GM20431 (cell line): ENCODE measurements around the gene CNN1.
"Not testable (repeated sequence)": the region's sequence is repeated elsewhere in the genome, so short reads cannot be mapped to it uniquely, and the experiment has no call there.

Experiments used
- in situ Hi-C: fragments of 300-500 bp; cut with MseI, MboI; formaldehyde crosslinking; loops from one replicate; pipeline ENCODE4 v1.15.0; 2020; ENCODE audit warnings: low sequenced_read_pairs; ENCODE audit not compliant: unreplicated experiment

The CNN1 gene

DNA sequence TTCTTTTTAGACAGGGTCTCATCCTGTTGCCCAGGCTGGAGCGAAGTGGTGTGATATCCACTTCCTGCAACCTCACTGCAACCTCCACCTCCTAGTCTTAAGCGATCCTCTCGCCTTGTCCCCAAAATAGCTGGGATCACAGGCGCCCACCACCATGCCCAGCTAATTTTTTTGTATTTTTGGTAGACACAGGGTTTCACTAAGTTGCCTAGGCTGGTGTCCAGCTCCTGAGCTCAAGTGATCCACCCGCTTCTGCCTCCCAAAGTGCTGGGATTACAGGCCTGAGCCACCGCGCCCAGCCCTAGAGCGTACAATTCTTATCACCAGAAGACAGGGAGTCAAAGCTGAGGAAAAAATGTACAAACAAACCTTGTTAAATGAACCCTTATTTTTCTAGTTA is 24.9 kb downstream of the CNN1 start:
- in situ Hi-C loops, result no loop called here

DNA sequence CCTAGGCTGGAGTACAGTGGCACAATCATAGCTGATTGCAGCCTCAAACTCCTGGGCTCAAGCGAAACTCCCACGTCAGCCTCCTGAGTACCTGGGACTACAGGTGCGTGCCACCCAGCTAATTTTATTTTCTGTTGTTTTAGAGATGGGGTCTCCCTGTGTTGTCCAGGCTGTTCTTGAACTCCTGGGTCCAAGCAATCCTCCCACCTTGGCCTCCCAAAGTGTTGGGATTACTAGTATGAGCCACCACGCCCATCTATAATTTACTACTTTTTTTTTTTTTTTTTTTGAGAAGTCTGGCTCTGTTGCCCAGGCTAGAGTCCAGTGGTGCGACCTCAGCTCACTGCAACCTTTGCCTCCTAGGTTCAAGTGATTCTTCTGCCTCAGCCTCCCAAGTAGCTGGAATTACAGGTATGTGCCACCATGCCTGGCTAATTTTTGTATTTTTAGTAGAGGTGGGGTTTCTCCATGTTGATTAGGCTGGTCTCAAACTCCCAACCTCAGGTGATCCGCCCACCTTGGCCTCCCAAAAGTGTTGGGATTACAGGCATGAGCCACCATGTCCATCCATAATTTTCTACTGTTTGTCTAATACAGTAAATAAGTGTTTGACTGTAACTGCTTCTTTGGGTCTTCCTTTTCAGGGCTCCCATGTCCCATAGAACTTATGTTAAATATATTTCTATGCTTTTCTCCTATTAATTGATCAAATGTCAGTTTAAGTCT is 25.6 kb downstream of the CNN1 start:
- in situ Hi-C loops, result not testable (repeated sequence)

DNA sequence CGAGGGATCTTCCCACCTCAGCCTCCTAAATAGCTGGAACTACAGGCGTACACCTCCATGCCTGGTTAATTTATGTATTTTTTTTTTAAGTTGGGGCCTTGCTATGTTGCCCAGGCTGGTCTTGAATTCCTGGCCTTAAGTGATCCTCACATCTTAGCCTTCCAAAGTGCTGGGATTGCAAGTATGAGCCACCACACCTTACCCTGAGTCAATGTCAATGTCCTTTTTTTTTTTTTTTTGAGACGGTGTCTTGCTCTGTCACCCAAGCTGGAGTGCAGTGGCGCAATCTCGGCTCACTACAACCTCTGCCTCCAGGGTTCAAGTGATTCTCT is 27.0 kb downstream of the CNN1 start:
- in situ Hi-C loops, result not testable (repeated sequence)

GRCh38 chr19:11566164-11566563 is 27.5 kb downstream of the CNN1 start:
- in situ Hi-C loops, result no loop called here

- in situ Hi-C loops, result no loop called here
Measured at GRCh38 chr19:11570039-11570462, 31.4 kb downstream of the CNN1 start.

GRCh38 chr19:11573354-11573753 is 34.7 kb downstream of the CNN1 start:
- in situ Hi-C loops, result not testable (repeated sequence)

- in situ Hi-C loops, result not testable (repeated sequence)
Measured at GRCh38 chr19:11573763-11574162, 35.1 kb downstream of the CNN1 start.

GRCh38 chr19:11574689-11575088 is 36.0 kb downstream of the CNN1 start:
- in situ Hi-C loops, result no loop called here

DNA sequence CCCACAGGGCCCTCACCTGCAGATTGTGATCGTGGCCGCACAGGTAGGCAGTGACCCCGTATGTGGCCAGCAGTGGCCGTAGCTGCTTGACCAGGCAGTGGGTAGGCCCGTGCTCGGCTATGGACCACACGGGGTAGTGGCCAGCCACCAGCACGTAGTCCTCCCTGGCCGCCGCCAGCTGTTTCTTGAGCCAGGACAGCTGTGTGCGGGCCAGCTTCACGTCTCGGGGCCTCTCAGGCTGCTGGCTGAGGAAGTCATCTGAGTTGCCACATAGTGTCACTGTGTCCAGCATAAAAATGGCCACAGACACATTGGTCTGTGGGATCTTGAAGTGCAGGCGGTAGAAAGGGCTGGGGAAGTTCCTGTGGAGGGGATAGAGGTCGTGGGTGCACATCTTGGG is 37.6 kb downstream of the CNN1 start:
- in situ Hi-C loops, result no loop called here

- in situ Hi-C loops, result no loop called here
Measured at GRCh38 chr19:11577451-11578257, 39.0 kb downstream of the CNN1 start, which contains the start of gene ACP5. Gene ACP5 (minus strand): TSS chr19:11577645. CDS start chr19:11577317, 328 bp downstream.

DNA sequence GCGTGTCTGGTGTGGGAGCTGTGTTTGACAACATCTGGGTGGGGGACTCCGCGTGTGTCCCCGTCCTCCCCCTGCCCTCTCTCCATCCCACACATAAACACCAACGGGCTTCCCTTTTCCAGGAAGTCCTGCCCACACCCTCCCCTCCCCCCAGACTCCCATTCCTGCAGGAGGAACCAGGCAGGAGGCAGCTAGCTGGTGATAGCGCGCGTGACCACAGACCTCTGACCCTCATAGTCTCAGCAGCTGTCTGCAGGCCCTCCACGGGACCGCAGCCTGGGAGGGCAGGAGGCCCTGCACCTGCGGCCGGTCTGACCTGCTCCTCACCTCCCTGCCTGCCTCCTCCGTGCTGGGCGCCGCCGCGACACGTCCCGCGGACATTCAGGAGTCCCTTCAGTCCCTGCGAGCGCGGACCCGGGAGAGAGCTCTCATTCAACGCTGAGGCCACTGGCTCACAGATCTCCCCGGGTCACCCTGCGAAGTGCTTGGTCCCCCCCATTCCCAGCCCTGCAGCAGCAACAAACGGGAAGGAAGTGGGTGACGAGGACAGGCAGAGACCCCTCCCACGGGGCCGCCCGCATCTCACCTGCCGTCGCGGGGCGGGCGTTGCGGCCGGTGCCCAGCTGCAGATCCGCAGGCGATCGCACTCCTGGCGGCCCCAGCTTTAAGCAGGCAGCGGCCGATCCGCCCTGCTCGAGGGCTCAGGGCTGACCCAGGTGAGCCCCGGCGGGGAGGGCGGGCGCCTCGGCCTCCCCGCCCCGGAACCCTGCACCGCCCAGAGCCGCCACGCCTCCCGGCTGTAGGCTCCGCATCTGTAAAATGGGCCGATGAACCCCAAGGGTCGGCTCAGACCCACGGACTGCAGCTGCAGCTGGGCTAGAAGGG is 39.8 kb downstream of the CNN1 start:
- in situ Hi-C loops, result no loop called here

DNA sequence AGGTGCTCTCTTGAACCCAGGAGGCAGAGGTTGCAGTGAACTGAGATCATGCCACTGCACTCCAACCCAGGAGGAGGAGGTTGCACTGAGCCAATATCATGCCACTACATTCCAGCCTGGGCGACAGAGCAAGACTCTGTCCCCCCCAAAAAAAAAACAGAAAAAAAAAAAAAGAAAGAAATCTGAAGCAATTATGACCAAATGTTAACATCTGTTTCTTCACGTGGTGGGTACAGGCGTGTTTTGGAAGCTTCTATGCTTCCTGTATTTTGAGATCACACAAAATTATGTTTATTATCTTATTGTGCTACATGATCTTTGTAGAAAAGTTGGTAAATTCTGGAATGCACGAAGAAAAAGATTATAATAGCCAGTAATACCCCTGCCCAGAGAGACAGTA is 41.5 kb downstream of the CNN1 start:
- in situ Hi-C loops, result no loop called here

GRCh38 chr19:11581740-11582139 is 43.1 kb downstream of the CNN1 start:
- in situ Hi-C loops, result no loop called here

DNA sequence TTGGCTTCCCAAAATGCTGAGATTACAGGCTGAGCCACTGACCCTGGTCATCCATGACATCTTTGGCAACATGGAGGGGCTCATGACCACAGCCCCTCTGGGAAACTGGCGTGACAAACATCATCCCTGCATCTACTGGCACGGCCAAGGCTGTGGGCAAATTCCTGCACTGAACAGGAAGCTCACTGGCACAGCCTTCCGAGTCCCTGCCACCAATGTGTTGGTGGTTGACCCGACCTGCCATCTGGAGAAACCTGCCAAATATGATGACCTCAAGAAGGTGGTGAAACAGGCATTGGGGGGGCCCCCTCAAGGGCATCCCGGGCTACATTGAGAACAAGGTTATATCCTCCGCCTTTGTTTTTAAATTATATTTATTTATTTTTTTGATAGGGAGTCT is 47.7 kb downstream of the CNN1 start:
- in situ Hi-C loops, result no loop called here

GRCh38 chr19:11587302-11587974 is 48.8 kb downstream of the CNN1 start:
- in situ Hi-C loops, result no loop called here

DNA sequence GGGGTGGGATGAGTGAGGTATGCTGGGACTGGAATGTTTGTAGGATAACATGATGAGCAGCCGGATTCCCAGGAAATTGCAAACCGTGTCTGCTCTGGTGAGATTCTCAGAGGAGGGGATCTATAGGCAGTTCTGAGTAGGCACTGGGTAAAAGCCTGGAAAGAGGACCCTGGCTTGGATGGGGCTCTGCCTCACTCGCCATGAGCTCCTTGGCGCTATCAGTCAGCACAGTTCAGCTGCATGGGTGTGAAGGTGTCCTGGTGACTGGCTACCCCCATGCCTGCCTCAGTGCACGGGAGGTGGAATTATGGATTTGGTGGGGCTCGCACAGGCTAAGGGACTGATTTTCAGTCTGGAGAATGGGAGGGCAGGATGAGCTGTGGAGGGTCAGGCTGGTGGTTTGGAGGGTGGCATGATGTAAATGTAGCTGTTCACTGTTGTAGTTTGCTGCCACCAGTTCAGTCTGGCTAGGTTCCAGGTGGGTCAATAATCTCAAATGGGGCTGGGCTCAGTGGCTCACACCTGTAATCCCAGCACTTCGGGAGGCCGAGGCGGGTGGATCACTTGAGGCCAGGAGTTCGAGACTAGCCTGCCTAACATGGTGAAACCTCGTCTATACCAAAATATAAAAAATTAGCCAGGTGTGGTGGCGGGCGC is 49.5 kb downstream of the CNN1 start:
- in situ Hi-C loops, result no loop called here

DNA sequence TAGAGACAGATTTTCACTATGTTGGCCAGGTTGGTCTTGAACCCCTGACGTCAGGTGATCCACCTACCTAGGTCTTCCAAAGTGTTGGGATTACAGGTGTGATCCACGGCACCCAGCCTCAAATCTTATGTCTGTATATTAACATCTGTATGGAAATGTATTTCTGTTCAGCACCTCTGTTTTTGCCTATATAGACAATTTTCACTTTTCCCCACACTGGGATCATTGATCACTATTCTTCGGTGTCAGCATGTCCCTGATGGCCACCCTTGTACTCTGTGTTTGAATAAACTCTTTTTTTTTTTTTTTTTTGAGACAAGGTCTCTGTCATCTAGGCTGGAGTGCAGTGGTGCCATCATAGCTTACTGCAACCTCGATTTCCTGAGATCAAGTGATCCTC is 55.4 kb downstream of the CNN1 start:
- in situ Hi-C loops, result no loop called here

DNA sequence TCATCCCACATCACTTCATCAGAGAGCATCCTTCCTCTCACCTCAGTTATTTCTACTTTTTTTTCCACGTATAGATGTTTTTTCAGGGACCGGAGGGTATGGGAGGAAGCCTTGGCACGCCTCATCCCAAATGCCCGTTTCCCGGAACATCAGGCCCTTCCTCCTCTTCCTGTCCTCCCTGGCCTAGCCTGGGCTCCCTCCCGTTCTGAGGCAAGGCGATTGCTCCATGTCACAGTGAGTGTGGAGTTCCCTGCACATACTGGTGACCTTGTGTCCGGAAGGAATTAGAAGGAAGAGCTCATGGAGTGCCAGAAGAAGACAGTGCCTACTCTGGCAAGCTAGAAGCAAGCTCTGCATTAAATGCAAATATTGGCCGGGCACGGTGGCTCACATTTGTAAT is 57.5 kb downstream of the CNN1 start:
- in situ Hi-C loops, result no loop called here

- in situ Hi-C loops, result no loop called here
Measured at GRCh38 chr19:11597202-11598102, 58.8 kb downstream of the CNN1 start, which contains the start of gene ZNF627. Gene ZNF627 (plus strand): TSS chr19:11597483. CDS start chr19:11597628, 145 bp downstream.
